Epidermal melanocyte (primary cell): ENCODE results near the gene CIB4.

Source experiments
- DNase-seq: peaks from one replicate; pipeline ENCODE4 v3.0.0; 2011; ENCODE audit warnings: low spot score; ENCODE audit not compliant: insufficient read length

The CIB4 gene

DNA sequence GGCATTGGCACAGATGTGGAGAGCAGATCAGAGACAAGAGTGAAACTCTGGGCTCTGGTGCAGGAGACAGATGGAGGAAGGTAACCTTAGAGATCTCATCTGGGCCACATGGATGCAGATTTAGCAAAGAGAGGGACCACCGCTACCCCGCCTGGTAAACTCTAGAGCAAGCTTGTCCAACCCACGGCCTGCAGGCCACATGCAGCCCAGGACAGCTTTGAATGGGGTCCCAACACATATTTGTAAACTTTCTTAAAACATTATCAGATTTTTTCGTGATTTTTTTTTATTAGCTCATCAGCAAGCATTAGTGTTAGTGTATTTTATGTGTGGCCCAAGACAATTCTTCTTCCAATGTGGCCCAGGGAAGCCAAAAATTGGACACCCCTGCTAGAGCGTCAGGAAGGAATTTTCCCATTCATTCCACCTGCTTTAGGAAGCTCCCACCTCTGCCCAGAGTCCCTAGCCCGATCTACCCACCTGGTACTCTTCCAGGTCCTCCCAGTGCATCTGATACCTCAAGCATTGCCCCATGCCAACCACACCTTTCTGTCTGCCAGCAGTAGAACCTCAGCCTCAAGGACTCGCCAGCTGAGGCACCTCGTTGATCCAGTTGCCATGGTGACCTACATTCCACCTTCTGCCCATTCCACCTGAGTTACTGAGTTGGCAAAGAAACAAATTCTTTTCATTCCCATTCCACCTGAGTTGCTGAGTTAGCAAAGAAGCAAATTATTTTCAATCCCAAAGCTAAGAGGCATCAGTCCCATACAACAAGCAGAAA lies at the start of gene CIB4:
TSS of gene CIB4 (minus strand) at position 586 of the 784 bp plus-strand sequence. CDS start at position 534, 52 bp downstream.
- DNase-seq, result no peak

GRCh38 chr2:26687801-26688200 lies 46.6 kb upstream of the CIB4 start:
- no peak for DNase-seq

GRCh38 chr2:26687328-26687727 lies 46.2 kb upstream of the CIB4 start:
- DNase-seq, result no peak

- DNase-seq, result no peak
Measured at GRCh38 chr2:26685989-26686839, 45.0 kb upstream of the CIB4 start.

- DNase-seq, result no peak
Measured at GRCh38 chr2:26685341-26685740, 44.2 kb upstream of the CIB4 start.

GRCh38 chr2:26683583-26683982 lies 42.4 kb upstream of the CIB4 start:
- no peak for DNase-seq

DNA sequence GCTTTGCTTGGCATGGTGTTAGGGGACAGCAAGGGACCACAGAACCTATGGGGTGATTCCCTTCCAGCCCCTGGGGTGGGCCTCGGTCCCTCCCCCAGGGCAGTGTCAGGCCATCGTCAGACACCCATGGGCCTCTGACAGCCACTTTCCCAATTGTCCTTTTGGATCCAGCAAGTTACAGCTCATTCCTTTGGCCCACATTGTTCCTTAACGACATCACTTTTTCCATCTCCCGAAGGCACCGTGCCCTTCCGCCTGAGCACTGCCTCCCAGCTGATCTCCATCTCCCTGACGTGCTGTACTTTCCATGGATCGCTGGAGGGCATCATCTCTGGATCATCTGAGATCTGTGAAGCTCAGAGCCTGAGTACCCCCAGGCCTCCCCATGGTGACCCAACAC lies 41.0 kb upstream of the CIB4 start:
- no peak for DNase-seq

- no peak for DNase-seq
Measured at GRCh38 chr2:26681656-26682055, 40.5 kb upstream of the CIB4 start.

GRCh38 chr2:26679867-26680266 lies 38.7 kb upstream of the CIB4 start:
- DNase-seq, result no peak

DNA sequence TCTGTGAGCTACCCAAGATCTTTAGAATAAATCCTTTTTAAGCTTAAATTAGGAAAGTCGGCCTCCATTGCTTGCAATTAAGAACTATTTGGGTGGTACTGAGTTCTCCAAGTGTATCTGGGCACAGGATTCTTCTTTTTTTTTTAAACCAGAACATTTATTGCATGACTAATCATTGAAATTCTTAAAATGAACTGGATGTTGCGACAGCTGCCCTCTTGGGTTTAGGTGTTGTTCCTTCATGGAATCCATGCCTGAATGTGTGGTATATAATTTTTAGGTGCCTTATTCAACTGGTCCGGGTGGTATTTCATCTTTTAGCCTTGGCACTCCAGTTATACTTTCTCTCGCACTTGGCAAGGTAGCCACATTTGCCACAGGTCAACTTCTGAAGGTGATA lies 36.9 kb upstream of the CIB4 start:
- DNase-seq, result no peak

DNA sequence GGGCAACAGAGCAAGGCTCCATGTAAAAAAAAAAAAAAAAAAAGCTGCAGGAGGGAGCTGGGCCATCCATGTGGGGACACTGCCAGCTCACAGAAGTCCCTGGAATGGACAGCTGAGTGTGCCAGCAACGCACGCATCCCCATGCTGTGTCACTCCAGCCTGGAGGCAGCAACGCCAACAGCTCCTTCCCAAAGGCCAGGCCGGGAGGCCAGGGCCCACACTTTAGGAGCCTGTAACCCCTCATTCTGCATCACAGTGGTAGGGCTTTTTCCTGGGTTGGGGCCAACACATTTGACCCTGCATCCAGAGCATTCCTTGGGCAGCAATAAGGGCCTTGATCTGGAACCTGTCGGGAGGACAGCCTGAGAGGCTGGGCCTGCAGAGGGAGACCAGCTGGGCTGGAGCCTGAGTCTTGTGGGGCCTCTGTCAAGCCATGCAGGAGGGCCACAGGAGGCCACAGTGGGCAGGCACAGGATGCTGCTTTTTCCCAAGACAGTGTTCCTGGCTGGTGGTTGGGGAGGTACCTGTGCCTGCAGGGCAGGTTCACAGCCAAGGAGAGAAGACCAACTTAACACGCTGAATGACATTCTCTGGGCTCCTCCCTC lies 34.6 kb upstream of the CIB4 start:
- no peak for DNase-seq

GRCh38 chr2:26674771-26675170 lies 33.6 kb upstream of the CIB4 start:
- no peak for DNase-seq

DNA sequence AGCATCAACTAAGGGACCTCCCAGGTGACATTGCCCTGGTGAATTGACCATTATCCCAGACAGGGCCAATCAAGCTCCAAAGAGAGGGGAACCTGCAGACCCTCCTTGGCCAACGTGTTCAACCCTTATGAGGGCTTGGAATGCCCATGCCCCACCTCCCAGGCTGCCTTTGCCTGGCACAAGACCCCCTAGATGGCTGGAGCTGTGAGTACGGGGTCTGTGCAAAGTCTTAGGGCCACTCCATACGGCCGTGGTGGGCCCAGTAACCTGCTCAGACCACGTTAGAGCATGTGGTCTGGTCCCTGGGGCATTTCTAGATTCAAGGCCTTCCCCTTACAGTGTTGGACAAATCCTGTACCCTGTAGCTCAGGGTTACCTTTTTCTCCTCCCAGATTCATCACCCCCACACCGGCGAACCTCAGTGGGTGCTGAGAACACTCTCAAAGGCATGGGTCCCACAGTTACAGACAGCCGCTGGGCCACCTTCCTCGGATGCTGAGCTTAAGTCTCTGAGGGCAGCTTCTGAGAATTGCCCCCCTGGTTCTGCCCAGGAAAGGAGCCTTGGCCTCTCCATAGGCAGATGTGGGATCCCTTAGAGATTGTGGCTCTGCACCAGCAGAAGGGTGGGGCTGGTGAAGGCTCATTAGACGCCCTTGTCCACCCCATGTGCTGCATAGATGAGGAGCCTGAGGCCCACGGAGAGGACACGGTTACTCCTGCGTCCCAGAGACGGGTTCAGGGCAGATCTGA lies 33.0 kb upstream of the CIB4 start:
- DNase-seq, result no peak

GRCh38 chr2:26672818-26673393 lies 31.7 kb upstream of the CIB4 start:
- DNase-seq, result no peak

- no peak for DNase-seq
Measured at GRCh38 chr2:26672112-26672817, 31.1 kb upstream of the CIB4 start.

- DNase-seq, result no peak
Measured at GRCh38 chr2:26671691-26672090, 30.5 kb upstream of the CIB4 start.

DNA sequence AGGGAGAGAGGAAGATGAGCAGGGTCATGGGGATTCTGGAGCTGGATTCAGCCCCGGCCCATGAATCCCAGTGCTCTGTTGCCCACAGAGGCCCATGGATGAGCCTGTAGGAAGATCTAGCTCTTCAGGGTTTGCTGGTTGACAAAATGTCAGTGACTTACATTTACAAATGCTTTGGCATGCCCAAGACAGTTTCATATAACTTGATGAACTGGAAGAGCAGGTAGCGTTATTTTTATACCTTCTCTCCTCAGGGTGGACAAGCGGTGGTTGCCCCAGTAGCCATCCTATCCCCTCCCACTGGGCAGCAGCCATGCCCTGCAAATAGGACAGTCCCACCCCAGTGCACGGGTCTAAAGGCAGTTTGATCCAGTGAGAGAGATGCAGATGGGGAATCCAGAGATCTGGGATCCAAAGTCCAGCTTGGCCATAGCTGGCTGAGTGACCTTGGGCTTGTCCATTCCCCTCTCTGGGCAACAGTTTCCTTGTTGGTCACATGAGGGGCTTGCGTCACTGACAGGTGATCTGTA lies 29.8 kb upstream of the CIB4 start:
- no peak for DNase-seq

GRCh38 chr2:26670171-26670570 lies 29.0 kb upstream of the CIB4 start:
- no peak for DNase-seq

- DNase-seq, result no peak
Measured at GRCh38 chr2:26668856-26669750, 27.9 kb upstream of the CIB4 start.
